HL-60 (cell line): ENCODE results near the gene RPS16.

Source experiments
- DNase-seq, 2 experiments: peaks; one replicate each; pipeline ENCODE4 v3.0.0-alpha.2; 2010 to 2020; ENCODE audit warnings: low read depth in 1 of 2, low spot score in 1 of 2
- H3K27ac ChIP-seq: fragments of 250-450 bp; sonication (Bioruptor Pico); replicated peaks from 2 replicates; pipeline ENCODE4 v1.5.1; 2020; ENCODE audit warnings: mild to moderate bottlenecking, moderate library complexity
- H3K27me3 ChIP-seq: fragments of 250-450 bp; sonication (Bioruptor Pico); 2 replicates; pipeline ENCODE4 v1.5.1; 2021; ENCODE audit warnings: mild to moderate bottlenecking, moderate library complexity; ENCODE audit not compliant: insufficient read depth, poor library complexity, severe bottlenecking
- H3K4me3 ChIP-seq: replicated peaks from 2 replicates; pipeline ENCODE4 v1.5.1; 2011; ENCODE audit warnings: mild to moderate bottlenecking, control low read depth, low read length; ENCODE audit not compliant: insufficient read depth
- GABPA ChIP-seq: IDR thresholded peaks from 2 replicates; pipeline ENCODE4 v1.6.1; 2012; ENCODE audit warnings: low read depth
- POLR2AphosphoS5 ChIP-seq: IDR thresholded peaks from 2 replicates; pipeline ENCODE4 v1.6.1; 2012; ENCODE audit warnings: low read depth
- SPI1 ChIP-seq: IDR thresholded peaks from 2 replicates; pipeline ENCODE4 v1.6.1; 2012; ENCODE audit warnings: low read depth, mild to moderate bottlenecking, borderline replicate concordance
- TF ChIP-seq, protein P1 (sequence below): IDR thresholded peaks from one replicate; pipeline ENCODE4 v1.5.1; 2011; ENCODE audit warnings: low read length, control low read depth, inconsistent platforms; ENCODE audit not compliant: insufficient read depth
- TF ChIP-seq, protein P2 (sequence below): IDR thresholded peaks from 2 replicates; pipeline ENCODE4 v1.6.1; 2012; ENCODE audit warnings: low read depth; ENCODE audit not compliant: insufficient replicate concordance

RPS16 gene

DNA sequence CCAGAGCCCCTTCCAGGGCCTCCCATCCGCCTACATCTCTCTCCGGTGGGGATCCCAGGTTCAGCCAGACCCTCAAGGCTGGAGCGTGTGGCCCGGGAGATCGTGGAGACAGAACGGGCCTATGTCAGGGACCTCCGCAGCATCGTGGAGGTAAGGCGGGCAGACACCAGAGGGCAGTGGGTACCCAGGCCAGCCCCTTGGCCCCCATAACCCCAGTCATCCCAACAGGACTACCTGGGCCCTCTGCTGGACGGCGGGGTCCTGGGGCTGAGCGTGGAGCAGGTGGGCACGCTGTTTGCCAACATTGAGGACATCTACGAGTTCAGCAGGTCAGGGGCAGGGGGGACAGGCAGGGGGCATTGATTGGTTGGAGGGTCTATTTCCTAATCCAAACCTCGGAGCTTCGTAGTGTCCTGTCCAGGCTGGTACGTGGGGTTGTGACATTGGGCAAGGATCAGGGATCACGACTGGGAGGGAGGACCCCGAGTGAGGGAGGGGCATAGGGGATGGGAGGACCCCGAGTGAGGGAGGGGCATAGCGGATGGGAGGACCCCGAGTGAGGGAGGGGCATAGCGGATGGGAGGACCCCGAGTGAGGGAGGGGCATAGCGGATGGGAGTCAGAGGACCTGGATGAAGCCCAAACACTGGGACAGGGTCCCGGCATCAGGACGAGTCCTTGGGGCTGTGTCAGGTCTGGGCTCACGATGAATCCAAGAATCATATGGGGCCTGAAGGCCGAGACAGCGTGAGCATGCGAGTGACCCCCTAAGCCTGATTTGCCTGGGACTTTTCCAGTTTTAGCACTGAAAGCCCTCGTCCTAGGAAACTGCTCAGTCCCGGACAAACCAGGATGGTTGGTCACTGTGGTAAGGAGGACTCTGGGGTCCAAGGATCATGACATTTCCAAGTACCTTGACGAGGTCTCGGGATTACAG is 20.4 kb downstream of the RPS16 start:
- Histone ChIP-seq H3K27ac (no peak overlapping the region), H3K4me3 (no peak overlapping the region), H3K27me3 (peaks cover 33% of the 10 kb centered on the region)
- TF ChIP-seq GABPA (no peak), SPI1 (no peak), POLR2AphosphoS5 (no peak)
- TF ChIP-seq, protein P1, sequence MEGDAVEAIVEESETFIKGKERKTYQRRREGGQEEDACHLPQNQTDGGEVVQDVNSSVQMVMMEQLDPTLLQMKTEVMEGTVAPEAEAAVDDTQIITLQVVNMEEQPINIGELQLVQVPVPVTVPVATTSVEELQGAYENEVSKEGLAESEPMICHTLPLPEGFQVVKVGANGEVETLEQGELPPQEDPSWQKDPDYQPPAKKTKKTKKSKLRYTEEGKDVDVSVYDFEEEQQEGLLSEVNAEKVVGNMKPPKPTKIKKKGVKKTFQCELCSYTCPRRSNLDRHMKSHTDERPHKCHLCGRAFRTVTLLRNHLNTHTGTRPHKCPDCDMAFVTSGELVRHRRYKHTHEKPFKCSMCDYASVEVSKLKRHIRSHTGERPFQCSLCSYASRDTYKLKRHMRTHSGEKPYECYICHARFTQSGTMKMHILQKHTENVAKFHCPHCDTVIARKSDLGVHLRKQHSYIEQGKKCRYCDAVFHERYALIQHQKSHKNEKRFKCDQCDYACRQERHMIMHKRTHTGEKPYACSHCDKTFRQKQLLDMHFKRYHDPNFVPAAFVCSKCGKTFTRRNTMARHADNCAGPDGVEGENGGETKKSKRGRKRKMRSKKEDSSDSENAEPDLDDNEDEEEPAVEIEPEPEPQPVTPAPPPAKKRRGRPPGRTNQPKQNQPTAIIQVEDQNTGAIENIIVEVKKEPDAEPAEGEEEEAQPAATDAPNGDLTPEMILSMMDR, result no peak
- TF ChIP-seq, protein P2, sequence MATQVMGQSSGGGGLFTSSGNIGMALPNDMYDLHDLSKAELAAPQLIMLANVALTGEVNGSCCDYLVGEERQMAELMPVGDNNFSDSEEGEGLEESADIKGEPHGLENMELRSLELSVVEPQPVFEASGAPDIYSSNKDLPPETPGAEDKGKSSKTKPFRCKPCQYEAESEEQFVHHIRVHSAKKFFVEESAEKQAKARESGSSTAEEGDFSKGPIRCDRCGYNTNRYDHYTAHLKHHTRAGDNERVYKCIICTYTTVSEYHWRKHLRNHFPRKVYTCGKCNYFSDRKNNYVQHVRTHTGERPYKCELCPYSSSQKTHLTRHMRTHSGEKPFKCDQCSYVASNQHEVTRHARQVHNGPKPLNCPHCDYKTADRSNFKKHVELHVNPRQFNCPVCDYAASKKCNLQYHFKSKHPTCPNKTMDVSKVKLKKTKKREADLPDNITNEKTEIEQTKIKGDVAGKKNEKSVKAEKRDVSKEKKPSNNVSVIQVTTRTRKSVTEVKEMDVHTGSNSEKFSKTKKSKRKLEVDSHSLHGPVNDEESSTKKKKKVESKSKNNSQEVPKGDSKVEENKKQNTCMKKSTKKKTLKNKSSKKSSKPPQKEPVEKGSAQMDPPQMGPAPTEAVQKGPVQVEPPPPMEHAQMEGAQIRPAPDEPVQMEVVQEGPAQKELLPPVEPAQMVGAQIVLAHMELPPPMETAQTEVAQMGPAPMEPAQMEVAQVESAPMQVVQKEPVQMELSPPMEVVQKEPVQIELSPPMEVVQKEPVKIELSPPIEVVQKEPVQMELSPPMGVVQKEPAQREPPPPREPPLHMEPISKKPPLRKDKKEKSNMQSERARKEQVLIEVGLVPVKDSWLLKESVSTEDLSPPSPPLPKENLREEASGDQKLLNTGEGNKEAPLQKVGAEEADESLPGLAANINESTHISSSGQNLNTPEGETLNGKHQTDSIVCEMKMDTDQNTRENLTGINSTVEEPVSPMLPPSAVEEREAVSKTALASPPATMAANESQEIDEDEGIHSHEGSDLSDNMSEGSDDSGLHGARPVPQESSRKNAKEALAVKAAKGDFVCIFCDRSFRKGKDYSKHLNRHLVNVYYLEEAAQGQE, result no peak
- no peak for DNase-seq

DNA sequence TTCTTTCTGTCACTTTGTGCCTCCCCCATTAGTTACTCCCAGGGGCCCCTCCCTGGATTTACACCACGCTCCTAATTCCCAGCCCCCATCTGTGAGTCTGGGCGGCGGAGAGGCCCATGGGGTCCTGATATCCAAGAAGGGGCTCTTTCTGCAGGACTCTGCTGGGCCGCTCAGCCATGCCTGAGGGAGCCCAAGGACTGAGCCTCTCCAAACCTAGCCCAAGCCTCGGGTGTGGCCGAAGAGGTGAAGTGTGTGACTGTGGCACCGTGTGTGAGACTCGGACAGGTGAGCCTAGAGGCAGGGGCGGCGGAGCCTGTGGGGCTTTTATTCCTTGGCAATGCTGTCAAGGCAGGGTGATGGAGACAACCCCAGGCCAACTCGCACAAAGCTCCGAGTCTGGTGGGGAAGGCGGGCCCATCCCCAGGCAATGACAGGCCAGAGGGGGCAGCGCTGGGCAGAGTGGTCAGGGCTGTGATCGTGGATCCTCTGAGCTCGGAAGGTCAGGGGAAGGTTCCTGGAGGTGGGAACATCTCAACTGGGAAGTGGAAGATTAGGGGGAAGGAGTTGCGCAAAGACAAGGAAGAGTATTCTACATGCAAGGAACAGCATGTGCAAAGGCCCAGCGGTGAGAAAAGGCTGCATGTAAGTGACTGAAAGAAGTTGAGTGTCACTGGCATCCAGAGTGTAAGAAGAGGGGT is 21.7 kb downstream of the RPS16 start:
- TF ChIP-seq, protein P2, result no peak
- TF ChIP-seq SPI1 (no peak), POLR2AphosphoS5 (no peak), GABPA (no peak)
- TF ChIP-seq, protein P1, result no peak

DNA sequence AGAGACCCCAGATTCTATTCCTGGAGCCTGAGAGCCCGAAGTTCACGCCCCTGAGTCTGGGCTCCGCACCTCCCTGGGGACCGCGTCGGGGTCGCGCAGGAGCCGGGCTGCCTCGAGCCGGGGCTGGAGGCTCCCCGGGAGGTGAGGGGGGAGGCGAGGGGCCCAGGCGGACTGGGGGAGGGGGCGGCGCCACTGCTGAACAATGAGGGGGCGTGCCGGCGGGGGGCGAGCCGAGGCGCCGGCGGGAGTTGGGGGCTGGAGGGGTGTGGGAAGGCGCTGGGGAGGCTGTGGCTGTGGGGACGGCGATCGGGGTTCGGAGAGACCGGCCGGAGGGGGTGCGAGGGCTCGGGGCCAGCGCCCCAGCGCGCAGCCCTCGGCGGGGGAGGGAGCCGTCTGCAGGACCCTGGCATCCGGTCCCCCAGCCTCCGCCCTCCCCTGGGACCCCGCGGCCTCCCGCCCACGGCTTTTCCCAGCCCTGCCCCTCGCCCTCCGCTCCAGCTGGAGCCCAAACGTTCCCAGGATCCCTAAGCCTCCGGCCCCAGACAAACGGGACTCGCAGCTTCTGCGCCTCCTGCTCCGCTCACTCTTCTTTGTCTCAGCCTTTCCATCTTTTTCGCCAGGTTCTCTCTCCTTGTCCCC is 22.4 kb downstream of the RPS16 start:
- Histone ChIP-seq H3K27me3 (peaks cover 33% of the 10 kb centered on the region), H3K4me3 (peak overlapping the region; percentile 73), H3K27ac (no peak overlapping the region)
- TF ChIP-seq, protein P1, result no peak
- no peak for TF ChIP-seq POLR2AphosphoS5
- TF ChIP-seq, protein P2, result no peak
- TF ChIP-seq GABPA, result no peak
- no peak for TF ChIP-seq SPI1
- DNase-seq, result no peak

More for the DNA sequence above, 21.7 kb downstream of the RPS16 start:
- DNase-seq, result no peak
- H3K4me3 ChIP-seq, result peak overlapping the region; percentile 73
- H3K27me3 ChIP-seq, result peaks cover 33% of the 10 kb centered on the region
- H3K27ac ChIP-seq, result no peak overlapping the region
